HG03135 (cell line): ENCODE results near the gene SMIM14.
"Not testable (repeated sequence)": the region's sequence is repeated elsewhere in the genome, so short reads cannot be mapped to it uniquely, and the experiment has no call there.

Source experiments
- ATAC-seq: cut with Tn5 transposase; IDR thresholded peaks from one replicate; pipeline ENCODE4 v1.9.1; 2021; ENCODE audit warnings: mild to moderate bottlenecking, moderate library complexity; ENCODE audit not compliant: unreplicated experiment

SMIM14 gene

GRCh38 chr4:39648213-39648612 lies 9.5 kb upstream of the SMIM14 start:
- no peak for ATAC-seq

GRCh38 chr4:39642885-39643552 lies 4.4 kb upstream of the SMIM14 start:
- no peak for ATAC-seq

GRCh38 chr4:39641451-39641850 lies 2.8 kb upstream of the SMIM14 start:
- ATAC-seq, result no peak

- ATAC-seq, result peak; percentile 28
Observed at GRCh38 chr4:39637586-39638353, 895 bp downstream of the SMIM14 start.

- no peak for ATAC-seq
Observed at GRCh38 chr4:39637221-39637585, 1.5 kb downstream of the SMIM14 start.

- ATAC-seq, result no peak
Observed at GRCh38 chr4:39636531-39637184, 2.0 kb downstream of the SMIM14 start.

- ATAC-seq, result no peak
Observed at GRCh38 chr4:39635023-39635422, 3.6 kb downstream of the SMIM14 start.

- peak; percentile 53 for ATAC-seq
Observed at GRCh38 chr4:39631700-39632079, 7.0 kb downstream of the SMIM14 start.

GRCh38 chr4:39627413-39627812 lies 11.3 kb downstream of the SMIM14 start:
- no peak for ATAC-seq

- ATAC-seq, result no peak
Observed at GRCh38 chr4:39626913-39627312, 11.8 kb downstream of the SMIM14 start.

- ATAC-seq, result no peak
Observed at GRCh38 chr4:39626261-39626660, 12.4 kb downstream of the SMIM14 start.

GRCh38 chr4:39621582-39621981 lies 17.1 kb downstream of the SMIM14 start:
- ATAC-seq, result no peak

- ATAC-seq, result no peak
Observed at GRCh38 chr4:39620551-39621313, 17.9 kb downstream of the SMIM14 start.

- ATAC-seq, result no peak
Observed at GRCh38 chr4:39617534-39617933, 21.1 kb downstream of the SMIM14 start.

GRCh38 chr4:39616651-39617050 lies 22.0 kb downstream of the SMIM14 start:
- no peak for ATAC-seq

- ATAC-seq, result not testable (repeated sequence)
Observed at GRCh38 chr4:39616112-39616511, 22.6 kb downstream of the SMIM14 start.

GRCh38 chr4:39614487-39615162 lies 24.0 kb downstream of the SMIM14 start:
- no peak for ATAC-seq

GRCh38 chr4:39613093-39613656 lies 25.5 kb downstream of the SMIM14 start:
- ATAC-seq, result peak; percentile 43

GRCh38 chr4:39609454-39609931 lies 29.2 kb downstream of the SMIM14 start:
- peak; percentile 85 for ATAC-seq

GRCh38 chr4:39608451-39608850 lies 30.2 kb downstream of the SMIM14 start:
- no peak for ATAC-seq
